ENCODE results near the gene CLEC2A. TPM values are rescaled to one million over a fixed set of nuclear protein-coding genes. Genes with fewer than 3 reads are reported as not detected.

The CLEC2A gene
- polyA plus RNA-seq, 1 donor, result not detected

- no peak for DNase-seq (ENCODE audit: low read depth)
Observed at GRCh38 chr12:9935026-9935425, 2.9 kb upstream of the CLEC2A start.

- no peak for DNase-seq (ENCODE audit: low read depth)
Observed at GRCh38 chr12:9933958-9934357, 1.8 kb upstream of the CLEC2A start.

GRCh38 chr12:9931245-9931644, 925 bp downstream of the CLEC2A start:
- DNase-seq (ENCODE audit: low read depth), result no peak

DNA sequence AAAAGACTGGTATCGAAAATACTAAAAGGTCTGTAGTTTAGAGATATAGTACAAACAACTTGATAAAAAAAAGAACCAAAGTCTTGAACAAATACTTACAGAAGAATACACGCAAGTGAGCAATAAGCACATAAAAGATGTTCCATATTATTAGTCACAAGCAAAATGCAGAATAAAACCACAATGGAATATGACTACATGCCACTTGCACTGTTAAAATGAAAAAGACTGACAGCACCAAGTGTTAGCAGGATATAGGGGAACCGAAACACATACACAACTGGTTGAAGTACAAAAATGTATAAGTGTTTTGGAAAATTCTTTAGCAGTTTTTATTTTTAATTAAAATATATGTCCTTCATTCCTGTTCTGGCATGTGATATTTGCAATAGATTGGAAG, 3.6 kb downstream of the CLEC2A start:
- no peak for DNase-seq (ENCODE audit: low read depth)

GRCh38 chr12:9926876-9927275, 5.3 kb downstream of the CLEC2A start:
- DNase-seq (ENCODE audit: low read depth), result no peak

GRCh38 chr12:9925705-9926393, 6.3 kb downstream of the CLEC2A start:
- DNase-seq (ENCODE audit: low read depth), result no peak

GRCh38 chr12:9922429-9922828, 9.7 kb downstream of the CLEC2A start:
- DNase-seq (ENCODE audit: low read depth), result no peak

DNA sequence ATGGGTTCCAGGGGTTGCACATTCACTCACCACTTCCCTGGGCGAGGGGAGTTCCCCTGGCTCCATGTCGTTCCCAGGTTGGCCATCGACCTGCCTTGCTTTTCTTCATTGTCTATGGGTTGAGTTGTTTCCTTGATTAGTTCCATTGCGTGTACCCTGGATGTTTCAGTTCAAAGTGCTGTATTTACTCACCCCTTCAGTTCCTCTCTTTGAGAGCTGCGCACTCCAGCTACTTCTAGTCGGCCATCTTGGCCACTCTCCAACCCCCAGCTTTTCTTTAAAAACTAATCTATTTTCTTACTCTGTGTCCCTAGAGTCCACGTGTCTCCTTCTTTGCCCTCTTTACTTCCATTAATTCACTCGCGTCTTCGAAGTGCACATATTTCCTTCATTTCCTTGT, 11.7 kb downstream of the CLEC2A start:
- DNase-seq (ENCODE audit: low read depth), result no peak

DNA sequence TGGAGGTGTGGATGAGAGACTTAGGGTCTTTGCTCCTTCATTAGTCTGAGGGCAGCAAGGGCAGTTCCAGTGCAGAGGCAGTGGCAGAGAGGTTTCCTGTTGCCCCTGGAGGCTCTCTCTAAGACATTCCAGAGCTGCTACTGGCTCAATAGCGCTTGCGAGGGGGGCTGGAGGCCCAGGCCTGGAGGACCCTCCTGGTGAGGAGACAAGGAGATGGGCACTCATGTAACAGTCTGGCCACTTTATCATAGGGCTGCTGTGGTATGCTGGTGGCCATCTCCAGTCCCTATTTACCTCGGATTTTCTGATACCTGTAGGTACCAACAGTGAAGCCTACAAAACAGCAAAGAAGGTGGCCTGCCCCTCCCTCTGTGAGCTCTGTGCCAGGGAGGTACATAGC, 12.7 kb downstream of the CLEC2A start:
- DNase-seq (ENCODE audit: low read depth), result no peak

GRCh38 chr12:9911708-9912107, 20.5 kb downstream of the CLEC2A start:
- no peak for DNase-seq (ENCODE audit: low read depth)

DNA sequence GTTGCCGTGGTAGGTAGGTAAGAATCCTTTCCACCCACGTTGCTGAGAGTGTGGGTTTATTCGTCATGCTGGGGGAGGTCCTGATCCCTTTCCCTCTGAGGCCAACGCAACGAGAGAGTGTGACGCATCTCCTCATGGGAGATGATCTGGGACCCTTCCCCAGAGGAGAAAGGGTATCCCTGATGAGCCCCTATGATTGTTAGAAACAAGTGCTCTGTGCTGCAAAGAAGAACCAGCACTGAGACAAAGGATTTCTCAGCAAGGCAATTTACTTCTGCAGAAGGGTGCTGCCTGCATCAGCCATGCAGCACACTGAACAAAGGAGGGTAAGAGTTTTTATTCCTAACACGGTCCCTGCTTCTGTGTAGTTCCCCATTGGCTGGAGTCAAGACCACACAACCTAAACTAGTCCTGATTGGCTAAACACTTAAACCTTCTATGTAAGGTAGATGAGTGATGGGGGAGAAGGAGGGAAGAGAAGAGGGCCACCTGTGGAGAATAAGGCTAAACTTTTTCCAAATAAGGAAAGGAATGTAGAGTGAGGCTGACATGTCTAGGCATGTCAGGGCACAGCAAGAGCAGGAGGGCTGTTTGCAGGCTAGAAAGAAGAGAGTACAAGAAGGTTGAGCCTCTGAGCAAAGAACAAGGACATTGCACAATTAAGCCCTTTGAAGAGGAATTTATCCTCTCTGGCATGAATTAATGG, 21.3 kb downstream of the CLEC2A start:
- DNase-seq (ENCODE audit: low read depth), result no peak

GRCh38 chr12:9909724-9910123, 22.4 kb downstream of the CLEC2A start:
- no peak for DNase-seq (ENCODE audit: low read depth)

DNA sequence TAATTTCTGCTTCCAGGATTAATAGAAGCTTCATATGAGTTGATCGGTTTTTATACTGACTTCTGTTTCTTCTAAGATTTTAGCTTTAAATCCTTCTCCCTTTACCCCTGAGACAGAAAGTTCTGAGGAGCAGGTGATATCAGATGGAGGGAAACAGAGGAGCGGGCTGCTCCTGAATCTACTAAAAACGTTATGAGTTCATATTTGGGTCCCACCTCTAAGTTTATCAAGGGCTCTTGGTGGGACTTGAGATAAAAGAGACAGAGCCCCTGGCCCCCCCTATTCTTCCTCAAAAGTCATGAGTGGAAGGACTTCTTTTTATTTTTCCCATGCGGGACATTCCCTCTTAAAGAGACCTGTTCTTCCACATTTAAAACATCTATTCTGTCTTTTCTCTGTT, 23.8 kb downstream of the CLEC2A start:
- no peak for DNase-seq (ENCODE audit: low read depth)

GRCh38 chr12:9907769-9908168, 24.4 kb downstream of the CLEC2A start:
- DNase-seq (ENCODE audit: low read depth), result no peak

DNA sequence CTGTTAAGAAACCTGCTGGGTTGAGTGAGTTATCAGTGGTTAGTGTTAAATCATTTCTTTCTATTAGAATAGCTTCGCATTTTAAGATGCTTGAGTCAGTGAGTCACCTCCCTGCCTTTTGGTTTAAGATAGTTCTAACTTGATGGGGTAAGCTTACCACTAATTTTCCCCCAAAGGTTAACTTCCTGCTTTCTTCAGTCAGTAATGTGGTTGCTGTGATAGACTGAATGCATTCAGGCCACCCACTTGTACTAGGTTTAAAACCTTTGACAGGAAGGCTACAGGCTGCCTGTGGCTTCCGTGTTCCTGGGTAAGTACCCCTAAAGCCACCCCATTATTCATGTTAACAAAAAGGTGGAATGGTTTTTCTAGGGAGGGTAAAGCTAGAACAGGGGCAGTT, 25.3 kb downstream of the CLEC2A start:
- no peak for DNase-seq (ENCODE audit: low read depth)

DNA sequence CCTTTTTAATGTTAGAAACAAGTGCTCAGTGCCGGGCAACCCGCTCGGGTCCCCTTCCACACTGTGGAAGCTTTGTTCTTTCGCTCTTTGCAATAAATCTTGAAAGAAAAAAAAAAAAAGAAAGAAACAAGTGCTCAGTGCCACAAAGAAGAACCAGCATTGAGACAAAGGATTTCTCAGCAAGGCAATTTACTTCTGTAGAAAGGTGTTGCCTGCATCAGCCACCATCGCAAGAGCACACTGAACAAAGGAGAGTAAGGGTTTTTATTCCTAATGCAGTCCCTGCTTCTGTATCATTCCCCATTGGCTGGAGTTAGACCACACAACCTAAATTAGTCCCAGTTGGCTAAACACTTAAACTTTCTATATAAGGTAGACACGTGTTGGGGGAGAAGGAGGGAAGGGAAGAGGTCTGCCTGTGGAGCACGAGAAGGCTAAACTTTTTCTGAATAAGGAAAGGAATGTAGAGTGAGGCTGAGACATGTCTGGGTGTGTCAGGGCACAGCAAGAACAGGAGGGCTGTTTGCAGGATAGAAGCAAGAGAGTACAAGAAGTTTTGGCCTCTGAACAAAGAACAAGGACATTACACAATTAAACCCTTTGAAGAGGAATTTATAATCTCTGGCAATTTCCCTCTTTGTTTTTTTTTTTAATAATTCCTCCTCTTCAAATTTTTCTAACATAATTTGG, 29.5 kb downstream of the CLEC2A start:
- no peak for DNase-seq (ENCODE audit: low read depth)

DNA sequence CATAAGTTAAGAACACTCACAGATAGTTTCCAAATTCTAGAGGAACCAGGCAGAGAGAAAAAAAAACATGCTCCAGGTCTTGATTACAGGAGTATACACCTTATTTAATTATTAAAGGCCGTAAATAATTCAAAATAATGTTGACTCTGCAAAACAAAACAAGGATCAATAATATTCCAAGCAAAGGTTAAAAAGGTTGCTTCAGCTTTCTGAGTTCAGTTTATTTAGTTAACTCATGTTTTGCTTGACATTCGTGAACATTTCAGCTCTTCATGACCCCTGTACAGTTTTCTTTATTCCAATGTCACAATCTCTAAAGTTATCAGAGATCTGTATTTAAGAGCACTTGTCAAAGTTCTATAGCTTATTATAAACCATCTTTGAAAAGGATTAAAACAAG, 31.2 kb downstream of the CLEC2A start:
- no peak for DNase-seq (ENCODE audit: low read depth)

GRCh38 chr12:9899209-9899608, 33.0 kb downstream of the CLEC2A start:
- DNase-seq (ENCODE audit: low read depth), result no peak

DNA sequence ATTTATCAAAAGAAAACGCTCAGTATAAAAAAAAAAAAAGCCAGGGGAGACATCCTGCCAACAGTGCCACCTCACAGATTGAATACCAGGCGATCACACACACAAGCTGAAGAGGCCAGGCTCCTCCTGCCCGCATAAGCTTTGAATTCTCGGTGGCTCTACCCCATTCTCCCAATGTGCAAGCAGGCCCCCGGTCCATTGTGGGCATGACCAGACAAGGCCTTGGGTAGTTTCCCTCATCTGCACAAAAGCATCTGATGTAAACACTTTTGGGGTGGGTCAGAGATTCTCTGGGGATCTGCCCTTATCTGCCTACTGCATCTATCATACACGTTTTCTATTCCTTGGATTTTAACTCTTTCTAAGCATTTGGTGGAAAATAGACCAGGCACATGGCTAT, 34.6 kb downstream of the CLEC2A start:
- DNase-seq (ENCODE audit: low read depth), result no peak

DNA sequence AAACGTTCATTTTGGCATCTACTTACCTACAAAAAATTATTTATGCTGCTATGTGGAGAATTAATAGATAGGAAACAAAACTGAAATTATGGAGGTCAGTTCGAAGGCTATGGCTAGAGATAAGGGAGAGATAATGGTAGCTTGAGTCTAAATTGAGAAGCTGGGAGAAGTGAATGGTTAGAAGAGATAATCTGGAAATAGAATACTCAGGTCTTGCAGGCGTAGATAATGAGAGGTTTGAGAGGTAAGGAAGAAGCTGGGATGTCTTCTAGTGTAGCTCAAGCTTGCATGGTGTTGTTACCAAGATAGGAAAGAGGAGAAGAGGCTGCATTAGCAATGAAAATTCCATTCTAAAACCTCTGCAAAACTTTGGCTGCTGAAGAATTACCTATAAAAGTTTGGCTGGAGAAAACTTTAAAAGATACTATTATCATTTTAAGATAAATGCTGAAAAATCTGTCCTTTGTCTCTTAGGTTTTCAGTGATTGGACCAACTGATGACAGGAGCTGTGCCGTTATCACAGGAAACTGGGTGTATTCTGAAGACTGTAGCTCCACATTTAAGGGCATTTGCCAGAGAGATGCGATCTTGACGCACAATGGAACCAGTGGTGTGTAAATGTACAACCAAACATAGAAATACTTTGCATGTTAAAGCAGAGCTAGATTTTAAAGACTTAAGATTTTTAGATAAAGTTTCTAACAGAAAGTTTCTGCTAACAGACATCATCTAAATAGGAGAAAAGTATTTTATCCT, 36.8 kb downstream of the CLEC2A start:
- DNase-seq (ENCODE audit: low read depth), result no peak

DNA sequence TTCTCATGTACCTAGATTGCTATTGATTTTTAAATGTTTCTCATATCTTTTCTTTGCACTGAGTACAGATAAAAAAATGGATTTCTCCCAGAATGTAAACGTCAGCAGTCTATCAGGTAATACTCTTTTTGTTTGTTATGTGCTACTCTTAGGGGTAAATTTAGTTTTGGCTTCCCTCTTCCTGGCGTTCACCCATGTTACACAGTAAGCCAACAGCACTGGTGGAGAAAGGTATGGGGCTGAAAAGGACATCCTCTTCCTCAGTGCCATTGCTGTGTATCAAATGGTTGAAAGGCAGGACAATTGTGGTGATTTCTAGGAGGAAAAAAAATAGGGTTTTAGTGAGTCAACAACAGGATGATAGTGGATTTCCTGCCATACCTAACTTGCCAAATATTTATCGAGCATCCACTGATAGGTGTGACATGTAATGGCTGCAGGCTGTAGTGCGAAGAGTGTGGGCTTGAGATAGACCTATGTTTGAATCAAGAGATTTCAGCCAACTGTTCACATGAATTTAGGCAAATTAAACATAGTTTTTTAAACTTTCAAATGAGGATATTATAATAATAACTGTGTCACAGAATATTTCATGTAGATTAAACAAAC, 43.4 kb downstream of the CLEC2A start:
- DNase-seq (ENCODE audit: low read depth), result no peak

DNA sequence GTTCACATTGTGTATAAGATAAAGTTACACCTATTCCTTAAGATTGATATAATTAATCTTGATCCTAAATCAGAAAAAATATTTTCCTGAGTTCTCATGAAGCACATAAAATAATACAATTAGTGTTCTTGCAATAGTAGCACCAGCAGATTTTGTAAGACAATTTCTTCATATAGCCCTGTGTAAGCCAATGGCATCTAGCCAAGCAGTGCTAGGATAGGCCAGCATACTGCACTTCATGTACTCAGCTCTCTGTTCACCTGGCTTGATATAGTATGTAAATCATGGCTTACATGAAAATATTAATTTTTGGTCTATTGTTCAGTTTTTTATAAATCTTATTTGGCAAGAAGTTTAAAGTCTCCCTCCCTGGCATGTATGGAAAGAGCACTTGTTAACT, 49.0 kb downstream of the CLEC2A start:
- no peak for DNase-seq (ENCODE audit: low read depth)
